Loucy (cell line): ENCODE results near the gene PAFAH1B2.

ENCODE experiments used
- H2AFZ ChIP-seq: fragments of 200-600 bp; sonication (generic); 2 replicates; pipeline ENCODE4 v1.6.0; 2016; ENCODE audit warnings: antibody characterized with exemption, mild to moderate bottlenecking, low read length, moderate library complexity
- H3F3A ChIP-seq: fragments of 200-600 bp; 2 replicates; pipeline ENCODE4 v1.6.0; 2016; ENCODE audit warnings: antibody characterized with exemption, low read depth, mild to moderate bottlenecking
- H3K27me3 ChIP-seq: fragments of 200-600 bp; sonication (generic); 2 replicates; pipeline ENCODE4 v1.6.1; 2014; ENCODE audit warnings: low read length, mild to moderate bottlenecking; ENCODE audit not compliant: insufficient read depth, poor library complexity, severe bottlenecking
- H3K36me3 ChIP-seq: fragments of 200-600 bp; sonication (generic); 2 replicates; pipeline ENCODE4 v1.6.1; 2016; ENCODE audit warnings: low read length; ENCODE audit not compliant: insufficient read depth
- H3K4me1 ChIP-seq: fragments of 200-600 bp; sonication (generic); 2 replicates; pipeline ENCODE4 v1.5.1; 2014; ENCODE audit warnings: low read length, mild to moderate bottlenecking; ENCODE audit not compliant: insufficient read depth, poor library complexity, severe bottlenecking
- H3K4me2 ChIP-seq: fragments of 200-600 bp; sonication (generic); 2 replicates; pipeline ENCODE4 v1.6.0; 2014; ENCODE audit warnings: antibody characterized with exemption, low read length, low read depth, mild to moderate bottlenecking; ENCODE audit not compliant: poor library complexity, severe bottlenecking
- H3K4me3 ChIP-seq: fragments of 200-600 bp; sonication (generic); 2 replicates; pipeline ENCODE4 v1.5.1; 2014; ENCODE audit warnings: low read length, mild to moderate bottlenecking, mixed read lengths; ENCODE audit not compliant: poor library complexity, severe bottlenecking
- H3K79me2 ChIP-seq: fragments of 200-600 bp; sonication (generic); 2 replicates; pipeline ENCODE4 v1.6.1; 2014; ENCODE audit warnings: low read length; ENCODE audit not compliant: insufficient read depth
- H3K9ac ChIP-seq: fragments of 200-600 bp; sonication (generic); 2 replicates; pipeline ENCODE4 v1.6.0; 2014; ENCODE audit warnings: mild to moderate bottlenecking, low read depth, low read length, moderate library complexity; ENCODE audit not compliant: poor library complexity, severe bottlenecking
- H3K9me2 ChIP-seq: fragments of 200-600 bp; sonication (generic); replicated peaks from 2 replicates; pipeline ENCODE4 v1.6.1; 2016; ENCODE audit warnings: low read depth, low read length, mixed read lengths
- H3K9me3 ChIP-seq: fragments of 200-600 bp; sonication (generic); 2 replicates; pipeline ENCODE4 v1.6.1; 2014; ENCODE audit warnings: mild to moderate bottlenecking, antibody characterized with exemption, low read length, low read depth; ENCODE audit not compliant: insufficient read depth
- H4K20me1 ChIP-seq: fragments of 200-600 bp; sonication (generic); 2 replicates; pipeline ENCODE4 v1.6.0; 2014; ENCODE audit warnings: antibody characterized with exemption, low read length, mild to moderate bottlenecking; ENCODE audit not compliant: insufficient read depth, poor library complexity, severe bottlenecking
- EZH2phosphoT487 ChIP-seq: fragments of 200-600 bp; IDR thresholded peaks from 2 replicates; pipeline ENCODE4 v1.6.1; 2018; ENCODE audit warnings: antibody characterized with exemption, mild to moderate bottlenecking, moderate library complexity, borderline replicate concordance
- TF ChIP-seq, protein P1 (sequence below): fragments of 200-600 bp; sonication (generic); conservative IDR thresholded peaks from 2 replicates; pipeline ENCODE4 v1.5.1; 2014; ENCODE audit warnings: mild to moderate bottlenecking, antibody characterized with exemption, low read length

PAFAH1B2 gene

GRCh38 chr11:117192401-117192875, 48.4 kb downstream of the PAFAH1B2 start:
- no peaks in the 10 kb centered on the region for H3F3A ChIP-seq
- TF ChIP-seq, protein P1, sequence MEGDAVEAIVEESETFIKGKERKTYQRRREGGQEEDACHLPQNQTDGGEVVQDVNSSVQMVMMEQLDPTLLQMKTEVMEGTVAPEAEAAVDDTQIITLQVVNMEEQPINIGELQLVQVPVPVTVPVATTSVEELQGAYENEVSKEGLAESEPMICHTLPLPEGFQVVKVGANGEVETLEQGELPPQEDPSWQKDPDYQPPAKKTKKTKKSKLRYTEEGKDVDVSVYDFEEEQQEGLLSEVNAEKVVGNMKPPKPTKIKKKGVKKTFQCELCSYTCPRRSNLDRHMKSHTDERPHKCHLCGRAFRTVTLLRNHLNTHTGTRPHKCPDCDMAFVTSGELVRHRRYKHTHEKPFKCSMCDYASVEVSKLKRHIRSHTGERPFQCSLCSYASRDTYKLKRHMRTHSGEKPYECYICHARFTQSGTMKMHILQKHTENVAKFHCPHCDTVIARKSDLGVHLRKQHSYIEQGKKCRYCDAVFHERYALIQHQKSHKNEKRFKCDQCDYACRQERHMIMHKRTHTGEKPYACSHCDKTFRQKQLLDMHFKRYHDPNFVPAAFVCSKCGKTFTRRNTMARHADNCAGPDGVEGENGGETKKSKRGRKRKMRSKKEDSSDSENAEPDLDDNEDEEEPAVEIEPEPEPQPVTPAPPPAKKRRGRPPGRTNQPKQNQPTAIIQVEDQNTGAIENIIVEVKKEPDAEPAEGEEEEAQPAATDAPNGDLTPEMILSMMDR, result no peak
- no peak for TF ChIP-seq EZH2phosphoT487
- no peaks in the 10 kb centered on the region for H3K9me3 ChIP-seq
- no peak overlapping the region for H3K4me2 ChIP-seq
- H3K4me1 ChIP-seq, result no peaks in the 10 kb centered on the region
- H4K20me1 ChIP-seq, result no peaks in the 10 kb centered on the region
- H3K27me3 ChIP-seq, result no peaks in the 10 kb centered on the region
- no peaks in the 10 kb centered on the region for H3K9me2 ChIP-seq
- no peak overlapping the region for H2AFZ ChIP-seq
- no peak overlapping the region for H3K9ac ChIP-seq
- H3K79me2 ChIP-seq, result no peaks in the 10 kb centered on the region
- H3K4me3 ChIP-seq, result no peak overlapping the region
- H3K36me3 ChIP-seq, result no peaks in the 10 kb centered on the region; the same call in 1 of the 2 replicates

- H3K4me3 ChIP-seq, result no peak overlapping the region
- H3K4me1 ChIP-seq, result no peaks in the 10 kb centered on the region
- H3K9me2 ChIP-seq, result no peaks in the 10 kb centered on the region
- H3K79me2 ChIP-seq, result no peaks in the 10 kb centered on the region
- no peak overlapping the region for H2AFZ ChIP-seq
- no peaks in the 10 kb centered on the region for H3K27me3 ChIP-seq
- no peak overlapping the region for H3K9ac ChIP-seq
- H3K4me2 ChIP-seq, result no peak overlapping the region
- H3F3A ChIP-seq, result no peaks in the 10 kb centered on the region
- TF ChIP-seq EZH2phosphoT487, result no peak
- TF ChIP-seq, protein P1, result no peak
- H3K9me3 ChIP-seq, result no peaks in the 10 kb centered on the region
- no peaks in the 10 kb centered on the region; the same call in 1 of the 2 replicates for H3K36me3 ChIP-seq
- H4K20me1 ChIP-seq, result no peaks in the 10 kb centered on the region
Observed at GRCh38 chr11:117193130-117194020, 49.3 kb downstream of the PAFAH1B2 start.

- Histone ChIP-seq H3K79me2 (no peaks in the 10 kb centered on the region), H3K9me2 (no peaks in the 10 kb centered on the region), H3K9ac (no peak overlapping the region), H3K4me3 (no peak overlapping the region), H3K36me3 (no peaks in the 10 kb centered on the region; the same call in 1 of the 2 replicates), H3K27me3 (no peaks in the 10 kb centered on the region), H3K4me1 (no peaks in the 10 kb centered on the region), H3K9me3 (no peaks in the 10 kb centered on the region), H2AFZ (no peak overlapping the region), H3K4me2 (no peak overlapping the region), H3F3A (no peaks in the 10 kb centered on the region), H4K20me1 (no peaks in the 10 kb centered on the region)
- TF ChIP-seq EZH2phosphoT487, result no peak
- TF ChIP-seq, protein P1, result no peak
Observed at GRCh38 chr11:117194267-117194666, 50.2 kb downstream of the PAFAH1B2 start.
